Measurements from ENCODE around the gene VAV3. TPM values are rescaled to one million over a fixed set of nuclear protein-coding genes. Genes with fewer than 3 reads are reported as not detected.

The VAV3 gene
- total RNA-seq, 1 donor from 2014 or later = 2.6 TPM

- Mint-ChIP-seq H3K4me1 (ENCODE audit: low read depth, unreplicated experiment) (peaks cover 2% of the 10 kb centered on the region), H3K27me3 (ENCODE audit: low read depth, unreplicated experiment) (no peaks in the 10 kb centered on the region), H3K9me3 (ENCODE audit: unreplicated experiment) (no peaks in the 10 kb centered on the region), H3K36me3 (ENCODE audit: low read depth, unreplicated experiment) (no peaks in the 10 kb centered on the region), H3K27ac (ENCODE audit: unreplicated experiment) (no peak overlapping the region), H3K4me3 (ENCODE audit: unreplicated experiment) (no peak overlapping the region)
- H3K27me3 ChIP-seq (ENCODE audit: insufficient read depth, low read length) = no peaks in the 10 kb centered on the region
- H4K20me1 ChIP-seq (ENCODE audit: insufficient read depth, low read length) = no peaks in the 10 kb centered on the region
- DNase-seq (ENCODE audit: low read depth) = no peak
- H2AFZ ChIP-seq (ENCODE audit: low read depth, low read length) = no peak overlapping the region
- no peak overlapping the region for H3K27ac ChIP-seq (ENCODE audit: low read depth, low read length)
- TF ChIP-seq CTCF (IDR thresholded peaks at IDR 0.05; ENCODE audit: insufficient read depth, low read depth, low read length) (no peak), EZH2 (IDR thresholded peaks at IDR 0.05; ENCODE audit: insufficient read depth, low read length) (no peak)
- FAIRE-seq = no peak
- no peak overlapping the region for H3K4me3 ChIP-seq (ENCODE audit: insufficient read depth, low read depth, low read length)
- H3K4me1 ChIP-seq (ENCODE audit: insufficient read depth, low read length) = no peaks in the 10 kb centered on the region
- no peak overlapping the region for H3K4me2 ChIP-seq (ENCODE audit: low read length)
- no peak overlapping the region for H3K9ac ChIP-seq (ENCODE audit: low read length)
- no peaks in the 10 kb centered on the region for H3K79me2 ChIP-seq (ENCODE audit: insufficient read depth, low read length)
- no peaks in the 10 kb centered on the region for H3K9me3 ChIP-seq (ENCODE audit: insufficient read depth, low read depth, low read length)
- H3K36me3 ChIP-seq (ENCODE audit: insufficient read depth, low read length) = no peaks in the 10 kb centered on the region
These were observed 157.1 kb downstream of the VAV3 start for GRCh38 chr1:107807855-107808254.

- Histone ChIP-seq H3K9ac (ENCODE audit: low read length) (no peak overlapping the region), H3K27ac (ENCODE audit: low read depth, low read length) (no peak overlapping the region), H3K4me2 (ENCODE audit: low read length) (no peak overlapping the region), H3K4me1 (ENCODE audit: insufficient read depth, low read length) (no peaks in the 10 kb centered on the region), H3K79me2 (ENCODE audit: insufficient read depth, low read length) (no peaks in the 10 kb centered on the region), H3K4me3 (ENCODE audit: insufficient read depth, low read depth, low read length) (no peak overlapping the region), H3K36me3 (ENCODE audit: insufficient read depth, low read length) (no peaks in the 10 kb centered on the region), H2AFZ (ENCODE audit: low read depth, low read length) (no peak overlapping the region), H4K20me1 (ENCODE audit: insufficient read depth, low read length) (no peaks in the 10 kb centered on the region), H3K9me3 (ENCODE audit: insufficient read depth, low read depth, low read length) (no peaks in the 10 kb centered on the region), H3K27me3 (ENCODE audit: insufficient read depth, low read length) (no peaks in the 10 kb centered on the region)
- no peaks in the 10 kb centered on the region for H3K9me3 Mint-ChIP-seq (ENCODE audit: unreplicated experiment)
- no peaks in the 10 kb centered on the region for H3K27me3 Mint-ChIP-seq (ENCODE audit: low read depth, unreplicated experiment)
- no peak for TF ChIP-seq EZH2 (IDR thresholded peaks at IDR 0.05; ENCODE audit: insufficient read depth, low read length)
- TF ChIP-seq CTCF (IDR thresholded peaks at IDR 0.05; ENCODE audit: insufficient read depth, low read depth, low read length) = no peak
- no peak overlapping the region for H3K27ac Mint-ChIP-seq (ENCODE audit: unreplicated experiment)
- H3K36me3 Mint-ChIP-seq (ENCODE audit: low read depth, unreplicated experiment) = no peaks in the 10 kb centered on the region
- H3K4me1 Mint-ChIP-seq (ENCODE audit: low read depth, unreplicated experiment) = peaks cover 2% of the 10 kb centered on the region
- no peak for FAIRE-seq
- DNase-seq (ENCODE audit: low read depth) = no peak
- no peak overlapping the region for H3K4me3 Mint-ChIP-seq (ENCODE audit: unreplicated experiment)
These were observed 157.6 kb downstream of the VAV3 start for GRCh38 chr1:107807405-107807804.

GRCh38 chr1:107806902-107807301 lies 158.1 kb downstream of the VAV3 start:
- Mint-ChIP-seq H3K27me3 (ENCODE audit: low read depth, unreplicated experiment) (no peaks in the 10 kb centered on the region), H3K4me3 (ENCODE audit: unreplicated experiment) (no peak overlapping the region), H3K9me3 (ENCODE audit: unreplicated experiment) (no peaks in the 10 kb centered on the region), H3K27ac (ENCODE audit: unreplicated experiment) (no peak overlapping the region), H3K36me3 (ENCODE audit: low read depth, unreplicated experiment) (no peaks in the 10 kb centered on the region), H3K4me1 (ENCODE audit: low read depth, unreplicated experiment) (peaks cover 2% of the 10 kb centered on the region)
- no peaks in the 10 kb centered on the region for H3K27me3 ChIP-seq (ENCODE audit: insufficient read depth, low read length)
- DNase-seq (ENCODE audit: low read depth) (no peak), FAIRE-seq (no peak)
- H3K4me1 ChIP-seq (ENCODE audit: insufficient read depth, low read length) = no peaks in the 10 kb centered on the region
- no peak for TF ChIP-seq CTCF (IDR thresholded peaks at IDR 0.05; ENCODE audit: insufficient read depth, low read depth, low read length)
- TF ChIP-seq EZH2 (IDR thresholded peaks at IDR 0.05; ENCODE audit: insufficient read depth, low read length) = no peak
- no peaks in the 10 kb centered on the region for H4K20me1 ChIP-seq (ENCODE audit: insufficient read depth, low read length)
- no peak overlapping the region for H3K4me3 ChIP-seq (ENCODE audit: insufficient read depth, low read depth, low read length)
- H3K9me3 ChIP-seq (ENCODE audit: insufficient read depth, low read depth, low read length) = no peaks in the 10 kb centered on the region
- no peak overlapping the region for H3K9ac ChIP-seq (ENCODE audit: low read length)
- H2AFZ ChIP-seq (ENCODE audit: low read depth, low read length) = no peak overlapping the region
- H3K4me2 ChIP-seq (ENCODE audit: low read length) = no peak overlapping the region
- H3K79me2 ChIP-seq (ENCODE audit: insufficient read depth, low read length) = no peaks in the 10 kb centered on the region
- no peak overlapping the region for H3K27ac ChIP-seq (ENCODE audit: low read depth, low read length)
- H3K36me3 ChIP-seq (ENCODE audit: insufficient read depth, low read length) = no peaks in the 10 kb centered on the region

Data from astrocyte (in vitro differentiated cells and primary cell).